HCT116 (cell line): ENCODE measurements around the gene RNF151. TPM values are rescaled to one million over a fixed set of nuclear protein-coding genes. Genes with fewer than 3 reads are reported as not detected.

ENCODE experiments used
- ATAC-seq: fragments of 200-7000 bp; cut with Tn5 transposase; 2 replicates; pipeline ENCODE4 v1.9.1; 2020; ENCODE audit warnings: mild to moderate bottlenecking, moderate library complexity
- BruUV-seq: library from RNA; stranded (reverse); fragments of 400-500 nt; replicated peaks from 2 replicates; lab custom pipeline; 2021; lab: Mats Ljungman, UMichigan
- CTCF ChIA-PET: fragments of 300-600 bp; sonication (Branson Sonifier 250); formaldehyde crosslinking; loops from one replicate; lab custom pipeline; 2021; ENCODE audit warnings: antibody characterized with exemption; lab: Charles Lee
- POLR2A ChIA-PET: fragments of 300-600, 350-600 bp; sonication (Branson Sonifier 250); formaldehyde crosslinking; loops from one replicate; lab custom pipeline; 2021; ENCODE audit warnings: antibody characterized with exemption; lab: Charles Lee
- RAD21 ChIA-PET, 2 experiments: fragments of 300-600 bp; sonication (Branson Sonifier 250); formaldehyde crosslinking; loops; one replicate each; lab custom pipeline; 2023; ENCODE audit warnings: low total read pairs in 2 of 2; ENCODE audit not compliant: uncharacterized antibody in 2 of 2, unreplicated experiment in 2 of 2, low non-redundant PET in 1 of 2; lab: Charles Lee
- DNase-seq: peaks from one replicate; pipeline ENCODE4 v3.0.0-alpha.2; 2010; ENCODE audit warnings: low read depth, low spot score
- H2AFZ ChIP-seq: fragments of 200-600 bp; shearing (Covaris generic), sonication (generic); 2 replicates; pipeline ENCODE4 v1.6.1; 2017; ENCODE audit warnings: low read depth, mixed run types, mixed read lengths, antibody characterized with exemption, low read length; ENCODE audit not compliant: poor library complexity, severe bottlenecking
- H3K27ac ChIP-seq: 2 replicates; pipeline ENCODE4 v1.5.1; 2012; ENCODE audit warnings: low read depth, low read length
- H3K27me3 ChIP-seq: fragments of 200-600 bp; sonication (generic); 2 replicates; pipeline ENCODE4 v1.6.1; 2016; ENCODE audit warnings: mixed run types, low read length, mixed read lengths; ENCODE audit not compliant: insufficient read depth
- H3K36me3 ChIP-seq, 2 experiments: fragments of 200-500 bp in 1 of 2; fragments of 200-600 bp in 1 of 2; sonication (Bioruptor generic) in 1 of 2; sonication (generic) in 1 of 2; 2 replicates each; pipeline versions ENCODE4 v1.5.1 to v1.6.1; 2014 to 2016; ENCODE audit warnings: low read length in 2 of 2, inconsistent platforms in 1 of 2, mixed read lengths in 1 of 2, mixed run types in 1 of 2; ENCODE audit not compliant: insufficient read depth in 2 of 2, control insufficient read depth in 1 of 2
- H3K4me1 ChIP-seq, 2 experiments: fragments of 200-600 bp in 1 of 2; sonication (generic) in 1 of 2; 2 replicates each; pipeline versions ENCODE4 v1.5.1 to v1.6.1; 2012 to 2017; ENCODE audit warnings: low read length in 2 of 2, inconsistent platforms in 1 of 2, mild to moderate bottlenecking in 1 of 2, mixed read lengths in 1 of 2, mixed run types in 1 of 2, moderate library complexity in 1 of 2; ENCODE audit not compliant: insufficient read depth in 2 of 2, control insufficient read depth in 1 of 2
- H3K4me2 ChIP-seq: fragments of 200-600 bp; sonication (generic); 2 replicates; pipeline ENCODE4 v1.6.1; 2017; ENCODE audit warnings: mixed run types, low read length, mixed read lengths
- H3K4me3 ChIP-seq, 2 experiments: fragments of 200-600 bp in 1 of 2; sonication (generic) in 1 of 2; replicated peaks in 1 of 2; 2 replicates each; pipeline ENCODE4 v1.5.1; 2011 to 2016; ENCODE audit warnings: low read length in 2 of 2, control low read depth in 1 of 2, low read depth in 1 of 2, mild to moderate bottlenecking in 1 of 2, mixed read lengths in 1 of 2, mixed run types in 1 of 2
- H3K79me2 ChIP-seq: fragments of 200-600 bp; sonication (generic); 2 replicates; pipeline ENCODE4 v1.6.1; 2017; ENCODE audit warnings: mild to moderate bottlenecking, mixed run types, low read length, moderate library complexity, mixed read lengths; ENCODE audit not compliant: insufficient read depth
- H3K9ac ChIP-seq: fragments of 200-600 bp; sonication (generic); 2 replicates; pipeline ENCODE4 v1.6.1; 2016; ENCODE audit warnings: low read length, mixed read lengths
- H3K9me2 ChIP-seq: fragments of 200-600 bp; sonication (generic), shearing (Covaris generic); 2 replicates; pipeline ENCODE4 v1.6.1; 2017; ENCODE audit warnings: mixed run types, mild to moderate bottlenecking, moderate library complexity; ENCODE audit not compliant: insufficient read depth
- H3K9me3 ChIP-seq, 2 experiments: fragments of 200-500 bp in 1 of 2; fragments of 200-600 bp in 1 of 2; sonication (Bioruptor generic) in 1 of 2; sonication (generic) in 1 of 2; 2 replicates each; pipeline ENCODE4 v1.6.1; 2014 to 2017; ENCODE audit warnings: low read length in 2 of 2, mixed read lengths in 2 of 2, inconsistent platforms in 1 of 2, low read depth in 1 of 2, mild to moderate bottlenecking in 1 of 2, mixed run types in 1 of 2, moderate library complexity in 1 of 2; ENCODE audit not compliant: control insufficient read depth in 1 of 2, insufficient read depth in 1 of 2
- H4K20me1 ChIP-seq: fragments of 200-600 bp; sonication (generic), shearing (Covaris generic); 2 replicates; pipeline ENCODE4 v1.6.1; 2017; ENCODE audit warnings: mixed run types, mild to moderate bottlenecking, moderate library complexity; ENCODE audit not compliant: insufficient read depth
- ATF3 ChIP-seq: IDR thresholded peaks from 2 replicates; pipeline ENCODE4 v1.6.1; 2012
- CEBPB ChIP-seq: IDR thresholded peaks from 2 replicates; pipeline ENCODE4 v1.6.1; 2012; ENCODE audit warnings: low read depth
- EGR1 ChIP-seq: IDR thresholded peaks from 2 replicates; pipeline ENCODE4 v1.6.1; 2012; ENCODE audit warnings: low read depth
- ELF1 ChIP-seq: IDR thresholded peaks from 2 replicates; pipeline ENCODE4 v1.6.1; 2012; ENCODE audit warnings: low read depth, borderline replicate concordance
- EZH2 ChIP-seq: fragments of 200-600 bp; sonication (generic); IDR thresholded peaks from 2 replicates; pipeline ENCODE4 v1.6.1; 2017; ENCODE audit warnings: antibody characterized with exemption, mixed run types
- EZH2phosphoT487 ChIP-seq: fragments of 200-600 bp; IDR thresholded peaks from 2 replicates; pipeline ENCODE4 v1.6.1; 2018; ENCODE audit warnings: antibody characterized with exemption, borderline replicate concordance
- FOSL1 ChIP-seq: IDR thresholded peaks from 2 replicates; pipeline ENCODE4 v1.6.1; 2012; ENCODE audit warnings: low read depth
- JUND ChIP-seq: IDR thresholded peaks from 2 replicates; pipeline ENCODE4 v1.6.1; 2012
- POLR2AphosphoS5 ChIP-seq: IDR thresholded peaks from 2 replicates; pipeline ENCODE4 v1.6.1; 2011; ENCODE audit warnings: mild to moderate bottlenecking, low read depth, low read length, moderate library complexity
- REST ChIP-seq: IDR thresholded peaks from 2 replicates; pipeline ENCODE4 v1.6.1; 2012; ENCODE audit warnings: low read depth
- SIN3A ChIP-seq: IDR thresholded peaks from 2 replicates; pipeline ENCODE4 v1.6.1; 2012; ENCODE audit warnings: low read depth
- SP1 ChIP-seq: IDR thresholded peaks from 2 replicates; pipeline ENCODE4 v1.6.1; 2012; ENCODE audit warnings: low read depth
- SRF ChIP-seq: IDR thresholded peaks from 2 replicates; pipeline ENCODE4 v1.6.1; 2012; ENCODE audit warnings: low read depth
- TCF7L2 ChIP-seq: IDR thresholded peaks from 2 replicates; pipeline ENCODE4 v1.7.0; 2011; ENCODE audit warnings: borderline replicate concordance, inconsistent platforms; ENCODE audit not compliant: insufficient read depth, insufficient read length; ENCODE audit errors: extremely low read depth
- YY1 ChIP-seq: IDR thresholded peaks from 2 replicates; pipeline ENCODE4 v1.6.1; 2011; ENCODE audit warnings: low read length, low read depth, moderate library complexity, mild to moderate bottlenecking; ENCODE audit not compliant: insufficient replicate concordance; ENCODE audit errors: extremely low read depth
- ZFX ChIP-seq: fragments of 450-650 bp; IDR thresholded peaks from 2 replicates; pipeline ENCODE4 v1.6.1; 2017
- ZNF274 ChIP-seq: fragments of 200-500 bp; sonication (Bioruptor generic); IDR thresholded peaks from 2 replicates; pipeline ENCODE4 v1.6.1; 2014; ENCODE audit warnings: mild to moderate bottlenecking, low read depth, low read length, inconsistent platforms
- intact Hi-C: fragments of 100-400 bp; cut with micrococcal nuclease; formaldehyde crosslinking; loops from 2 replicates; pipeline ENCODE4 v1.10.0; 2022
- total RNA-seq: library from RNA; stranded (reverse); gene quantifications from one replicate; pipeline ENCODE4 v1.2.1, GENCODE V29; 2021; ENCODE audit not compliant: unreplicated experiment
- TF ChIP-seq, protein P1 (sequence below): IDR thresholded peaks from 2 replicates; pipeline ENCODE4 v1.6.1; 2011; ENCODE audit warnings: mild to moderate bottlenecking, low read length, moderate library complexity; ENCODE audit not compliant: insufficient replicate concordance; ENCODE audit errors: extremely low read depth
- TF ChIP-seq, protein P2 (sequence below): IDR thresholded peaks from 2 replicates; pipeline ENCODE4 v1.6.1; 2012

RNF151 gene
- total RNA-seq, 1 experiment from 2014 or later: 0.30 TPM

- BruUV-seq: no TSS peak
- intact Hi-C loops: no loop called here
- Histone ChIP-seq H3K36me3 (peaks cover 4 to 9% of the 10 kb centered on the region in 2 experiments; a peak in 3 of 4 replicates), H4K20me1 (peaks cover 6% of the 10 kb centered on the region; the same call in 1 of the 2 replicates), H3K4me2 (no peak overlapping the region), H3K27me3 (no peaks in the 10 kb centered on the region), H3K9ac (no peak overlapping the region), H3K9me2 (no peaks in the 10 kb centered on the region), H3K9me3 (no peaks in the 10 kb centered on the region), H2AFZ (no peak overlapping the region), H3K4me3 (no peak overlapping the region), H3K79me2 (peaks cover 55% of the 10 kb centered on the region), H3K4me1 (peaks cover 7 to 20% of the 10 kb centered on the region in 2 experiments), H3K27ac (0 out of 2 replicates have a peak overlapping the region, but pooled peaks have one; percentile 13)
- no peak for TF ChIP-seq SIN3A
- TF ChIP-seq, protein P1, sequence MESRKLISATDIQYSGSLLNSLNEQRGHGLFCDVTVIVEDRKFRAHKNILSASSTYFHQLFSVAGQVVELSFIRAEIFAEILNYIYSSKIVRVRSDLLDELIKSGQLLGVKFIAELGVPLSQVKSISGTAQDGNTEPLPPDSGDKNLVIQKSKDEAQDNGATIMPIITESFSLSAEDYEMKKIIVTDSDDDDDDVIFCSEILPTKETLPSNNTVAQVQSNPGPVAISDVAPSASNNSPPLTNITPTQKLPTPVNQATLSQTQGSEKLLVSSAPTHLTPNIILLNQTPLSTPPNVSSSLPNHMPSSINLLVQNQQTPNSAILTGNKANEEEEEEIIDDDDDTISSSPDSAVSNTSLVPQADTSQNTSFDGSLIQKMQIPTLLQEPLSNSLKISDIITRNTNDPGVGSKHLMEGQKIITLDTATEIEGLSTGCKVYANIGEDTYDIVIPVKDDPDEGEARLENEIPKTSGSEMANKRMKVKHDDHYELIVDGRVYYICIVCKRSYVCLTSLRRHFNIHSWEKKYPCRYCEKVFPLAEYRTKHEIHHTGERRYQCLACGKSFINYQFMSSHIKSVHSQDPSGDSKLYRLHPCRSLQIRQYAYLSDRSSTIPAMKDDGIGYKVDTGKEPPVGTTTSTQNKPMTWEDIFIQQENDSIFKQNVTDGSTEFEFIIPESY: no peak
- TF ChIP-seq ZFX: no peak
- no peak for TF ChIP-seq EGR1
- no peak for TF ChIP-seq JUND
- TF ChIP-seq FOSL1: no peak
- TF ChIP-seq SP1: no peak
- TF ChIP-seq, protein P2, sequence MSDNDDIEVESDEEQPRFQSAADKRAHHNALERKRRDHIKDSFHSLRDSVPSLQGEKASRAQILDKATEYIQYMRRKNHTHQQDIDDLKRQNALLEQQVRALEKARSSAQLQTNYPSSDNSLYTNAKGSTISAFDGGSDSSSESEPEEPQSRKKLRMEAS: no peak
- TF ChIP-seq TCF7L2: no peak
- no peak for TF ChIP-seq CEBPB
- TF ChIP-seq ZNF274: no peak
- TF ChIP-seq POLR2AphosphoS5: no peak
- no peak for TF ChIP-seq REST
- no peak for TF ChIP-seq EZH2phosphoT487
- no peak for TF ChIP-seq ELF1
- no peak for TF ChIP-seq YY1
- no peak for TF ChIP-seq SRF
- TF ChIP-seq EZH2: no peak
- TF ChIP-seq ATF3: no peak
- ChIA-PET RAD21 (no interaction called here), CTCF (no interaction called here), POLR2A (interaction anchor here (4.0 to 5.9 kb wide), 2 partner anchors 7 to 12 kb away, joined by 21 to 104 read pairs; partner anchors contain the start of genes GFER and NOXO1)
- DNase-seq (no peak), ATAC-seq (no peak)
Measured at GRCh38 chr16:1968146-1968953, 1.7 kb downstream of the RNF151 start.
